ENCODE data around the gene PKD1.

The PKD1 gene

GRCh38 chr16:2089706-2090480 is 45.8 kb downstream of the PKD1 start:
- no peak for TF ChIP-seq ZFX (IDR thresholded peaks at IDR 0.05; ENCODE audit: borderline replicate concordance)
- no peak for TF ChIP-seq CTCF (IDR thresholded peaks at IDR 0.05)
- H3K27ac ChIP-seq, result peak overlapping the region; percentile 93

DNA sequence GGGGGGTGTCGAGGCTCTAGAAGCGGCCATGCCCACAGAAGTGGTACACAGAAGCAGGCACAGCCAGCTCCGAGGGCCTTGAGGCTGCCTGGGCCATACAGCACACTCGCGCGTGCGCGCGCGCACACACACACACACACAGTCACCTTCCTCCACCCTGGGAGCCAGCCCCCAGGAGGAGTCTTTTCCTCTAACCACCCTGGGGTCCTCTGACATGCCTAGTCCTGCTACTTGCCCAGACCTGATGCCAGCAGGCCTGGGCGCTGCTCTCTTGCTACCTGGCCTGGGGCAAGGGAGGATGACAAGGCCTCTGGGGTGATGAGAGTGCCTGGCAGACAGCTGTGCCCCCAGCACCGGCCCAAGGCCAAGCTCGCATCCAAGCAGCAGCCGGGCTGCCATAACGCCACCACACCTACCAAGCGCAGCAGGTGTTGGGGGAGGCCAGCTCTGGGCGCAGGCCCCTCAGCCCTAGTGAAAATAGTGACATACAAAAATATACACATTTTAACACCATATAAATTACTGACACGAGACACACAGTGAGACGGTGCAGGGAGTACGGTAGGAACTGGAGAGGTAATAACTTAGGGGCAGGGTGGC is 46.8 kb downstream of the PKD1 start:
- TF ChIP-seq CTCF (IDR thresholded peaks at IDR 0.05), result no peak
- TF ChIP-seq ZFX (IDR thresholded peaks at IDR 0.05; ENCODE audit: borderline replicate concordance), result no peak
- peak overlapping the region; percentile 93; the same call in 1 of the 2 replicates for H3K27ac ChIP-seq

- TF ChIP-seq ZFX (IDR thresholded peaks at IDR 0.05; ENCODE audit: borderline replicate concordance) (no peak), CTCF (IDR thresholded peaks at IDR 0.05) (no peak)
- H3K27ac ChIP-seq, result peak overlapping the region; percentile 93
Observed at GRCh38 chr16:2087748-2088631, 47.7 kb downstream of the PKD1 start.

DNA sequence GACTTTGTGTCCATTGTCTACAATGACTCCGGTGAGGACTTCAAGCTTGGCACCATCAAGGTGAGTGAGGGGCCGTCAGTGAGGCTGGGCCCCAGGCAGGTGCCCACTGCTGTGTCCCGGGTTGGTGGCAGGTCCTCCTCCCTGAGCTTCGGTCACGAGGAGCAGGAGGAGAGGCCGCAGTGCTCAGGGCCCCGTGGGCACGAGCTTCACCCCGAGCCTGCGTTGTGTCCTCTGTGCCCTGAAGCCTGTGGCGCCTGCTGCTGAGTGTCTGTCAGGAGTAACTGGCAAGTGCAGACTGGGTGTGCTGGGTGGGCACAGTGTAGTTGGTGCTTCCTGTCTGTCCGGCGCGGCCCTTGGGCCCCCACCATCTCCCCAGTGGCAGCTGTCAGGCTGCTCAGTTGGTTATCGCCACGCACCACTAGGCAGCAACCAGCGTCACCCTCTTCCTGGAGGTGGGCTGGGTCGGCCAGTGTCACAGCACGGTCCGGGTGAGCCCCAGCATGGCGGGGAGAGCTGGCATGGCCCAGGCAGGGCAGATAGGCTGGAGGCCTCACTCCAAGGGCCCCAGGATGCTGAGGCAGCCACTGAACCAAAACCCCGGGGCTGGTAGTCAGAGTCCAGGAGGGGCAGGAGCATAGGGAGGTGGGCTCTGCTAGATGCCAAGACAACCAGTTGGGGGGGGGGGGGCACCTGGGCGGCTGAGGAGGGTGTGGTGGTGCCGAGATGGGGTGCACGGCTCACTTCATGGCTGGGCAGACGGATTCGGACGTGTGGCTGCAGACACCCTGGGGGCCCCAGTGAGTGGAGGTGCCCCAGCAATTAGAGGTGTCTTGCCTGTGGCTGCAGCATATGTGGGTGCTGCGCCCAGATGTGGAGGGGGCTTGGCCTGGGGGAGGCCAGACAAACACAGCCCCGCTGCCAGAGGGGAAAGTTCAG is 48.6 kb downstream of the PKD1 start:
- TF ChIP-seq CTCF (IDR thresholded peaks at IDR 0.05), result no peak
- no peak for TF ChIP-seq ZFX (IDR thresholded peaks at IDR 0.05; ENCODE audit: borderline replicate concordance)
- H3K27ac ChIP-seq, result peak overlapping the region; percentile 93

GRCh38 chr16:2086106-2086742 is 49.5 kb downstream of the PKD1 start:
- peak overlapping the region; percentile 93 for H3K27ac ChIP-seq
- TF ChIP-seq CTCF (IDR thresholded peaks at IDR 0.05) (no peak), ZFX (IDR thresholded peaks at IDR 0.05; ENCODE audit: borderline replicate concordance) (no peak)

DNA sequence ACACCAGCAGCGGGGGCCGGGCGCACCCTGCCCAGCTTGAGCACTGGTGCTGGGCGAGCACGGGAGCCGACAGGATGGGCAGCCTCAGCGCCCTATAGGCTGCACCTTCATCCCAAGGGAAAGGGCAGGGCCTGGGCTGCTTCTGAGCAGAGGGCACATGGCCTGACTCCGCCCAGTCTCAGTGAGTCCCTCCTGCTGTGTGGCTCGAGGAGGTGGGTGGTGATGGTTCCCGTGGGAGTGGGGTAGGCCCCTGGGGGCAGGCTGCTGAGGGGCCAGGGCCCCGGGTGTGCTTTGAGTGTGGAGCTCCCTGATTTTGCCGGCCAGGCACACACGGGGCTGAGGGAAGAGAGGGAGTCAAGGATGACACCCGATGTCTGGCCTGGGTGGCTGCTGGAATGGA is 50.0 kb downstream of the PKD1 start:
- TF ChIP-seq CTCF (IDR thresholded peaks at IDR 0.05) (no peak), ZFX (IDR thresholded peaks at IDR 0.05; ENCODE audit: borderline replicate concordance) (no peak)
- H3K27ac ChIP-seq, result peak overlapping the region; percentile 93
